Measurements from ENCODE around the gene WBP2. TPM values are rescaled to one million over a fixed set of nuclear protein-coding genes. Genes with fewer than 3 reads are reported as not detected.
A peak's percentile ranks its signal among the peaks of the same experiment; 100 is the strongest.

Gene WBP2
- total and polyA plus RNA-seq, 2 experiments from 2014 or later: 61.3 to 160 TPM

GRCh38 chr17:75806822-75807500 lies 48.2 kb downstream of the WBP2 start:
- no peak for TF ChIP-seq CTCF (IDR thresholded peaks at IDR 0.05; ENCODE audit: low read depth, low read length)
- H3K4me3 ChIP-seq: no peak overlapping the region

DNA sequence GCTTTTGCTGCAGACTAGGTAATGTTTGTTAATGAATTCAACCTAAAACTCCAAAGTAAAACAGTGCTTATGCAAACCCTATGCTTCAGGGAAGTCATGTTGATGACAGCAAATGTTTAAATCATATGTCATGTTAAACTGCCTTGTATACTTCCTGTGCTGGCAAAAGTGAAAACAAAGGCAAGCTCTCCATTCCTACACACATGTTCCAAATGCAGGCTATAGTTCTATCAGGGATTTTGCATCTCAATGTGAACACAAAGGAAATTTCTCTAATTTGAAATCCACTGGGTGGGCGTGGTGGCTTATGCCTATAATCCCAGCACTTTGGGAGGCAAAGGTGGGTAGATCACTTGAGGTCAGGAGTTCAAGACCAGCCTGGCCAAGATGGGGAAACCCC lies 51.3 kb downstream of the WBP2 start:
- H3K36me3 ChIP-seq: peaks cover 3% of the 10 kb centered on the region
- DNase-seq (ENCODE audit: low read depth in 1 of 2, low spot score in 1 of 2): no peak
- no peak overlapping the region for H3K4me3 ChIP-seq
- peaks cover 9% of the 10 kb centered on the region for H3K4me1 ChIP-seq (ENCODE audit: low read depth)
- no peaks in the 10 kb centered on the region for H3K27me3 ChIP-seq
- H3K27ac ChIP-seq: no peak overlapping the region
- no peaks in the 10 kb centered on the region for H3K9me3 ChIP-seq (ENCODE audit: low read depth)
- no peak for TF ChIP-seq CTCF (IDR thresholded peaks at IDR 0.05; ENCODE audit: low read depth, low read length)

More at GRCh38 chr17:75806822-75807500, 48.2 kb downstream of the WBP2 start:
- Histone ChIP-seq H3K9me3 (ENCODE audit: low read depth) (no peaks in the 10 kb centered on the region), H3K4me1 (ENCODE audit: low read depth) (peaks cover 14% of the 10 kb centered on the region), H3K27ac (peak overlapping the region; percentile 57), H3K27me3 (no peaks in the 10 kb centered on the region), H3K36me3 (peaks cover 13% of the 10 kb centered on the region)
- DNase-seq (ENCODE audit: low read depth in 1 of 2, low spot score in 1 of 2): no peak

DNA sequence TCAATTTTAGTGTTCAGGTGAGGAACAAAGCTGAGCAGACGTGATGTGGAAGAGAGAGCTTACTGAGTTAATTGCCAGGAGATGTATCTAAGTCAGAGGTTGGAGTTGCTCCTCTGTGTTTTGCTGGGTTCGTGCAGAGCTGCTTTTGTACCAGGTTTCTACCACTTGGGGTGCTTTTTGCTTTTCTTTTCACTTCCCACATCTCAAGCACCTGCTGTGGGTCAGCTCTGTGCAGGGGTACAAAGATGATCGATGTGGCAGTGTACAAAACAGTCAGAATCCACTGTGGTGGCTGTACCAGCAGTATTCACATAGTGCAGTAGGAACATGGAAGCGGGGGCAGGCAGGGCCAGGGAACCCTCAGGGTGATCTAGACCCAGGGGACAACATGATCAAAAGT lies 55.7 kb downstream of the WBP2 start:
- DNase-seq (ENCODE audit: low read depth in 1 of 2, low spot score in 1 of 2): no peak
- Histone ChIP-seq H3K4me1 (ENCODE audit: low read depth) (no peaks in the 10 kb centered on the region), H3K4me3 (no peak overlapping the region), H3K36me3 (peaks cover 6% of the 10 kb centered on the region), H3K27ac (no peak overlapping the region), H3K9me3 (ENCODE audit: low read depth) (no peaks in the 10 kb centered on the region), H3K27me3 (no peaks in the 10 kb centered on the region)
- no peak for TF ChIP-seq CTCF (IDR thresholded peaks at IDR 0.05; ENCODE audit: low read depth, low read length)

DNA sequence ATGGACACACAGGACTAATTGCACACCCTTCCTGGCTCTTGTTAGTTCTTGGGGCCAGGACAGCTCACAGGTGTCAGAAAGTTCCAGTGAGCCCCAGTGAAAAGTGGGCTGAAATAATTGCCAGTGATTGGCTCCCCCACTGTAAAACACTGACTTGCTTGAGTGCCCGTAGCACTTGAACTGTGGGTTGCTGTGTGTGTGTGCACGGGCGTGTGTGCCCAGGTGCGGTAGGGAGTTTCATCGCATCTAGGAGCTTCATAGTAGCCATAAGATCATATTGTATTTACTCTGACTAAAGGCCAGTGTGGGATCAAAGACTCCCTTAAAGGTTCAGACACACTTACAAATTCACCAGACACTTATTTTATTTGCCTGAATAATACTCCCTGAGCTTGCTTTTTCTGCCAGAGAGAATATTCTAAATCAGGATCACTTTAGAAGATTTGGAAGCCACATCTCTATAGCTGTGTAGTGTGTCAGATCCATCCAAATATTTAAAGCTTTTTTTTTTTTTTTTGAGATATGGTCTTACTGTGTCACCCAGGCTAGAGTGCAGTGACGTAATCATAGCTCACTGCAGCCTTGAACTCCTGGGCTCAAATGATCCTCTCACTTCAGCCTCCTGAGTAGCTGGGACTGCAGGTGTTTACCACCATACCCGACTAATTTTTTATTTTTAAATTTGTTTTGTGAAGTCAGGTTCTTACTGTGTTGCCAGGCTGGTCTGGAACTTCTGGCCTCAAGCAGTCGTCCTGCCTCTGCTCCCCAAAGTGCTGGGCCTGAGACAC lies 59.1 kb downstream of the WBP2 start:
- peaks cover 6% of the 10 kb centered on the region for H3K36me3 ChIP-seq
- H3K4me1 ChIP-seq (ENCODE audit: low read depth): peaks cover 11% of the 10 kb centered on the region
- H3K27me3 ChIP-seq: no peaks in the 10 kb centered on the region
- no peaks in the 10 kb centered on the region for H3K9me3 ChIP-seq (ENCODE audit: low read depth)
- TF ChIP-seq CTCF (IDR thresholded peaks at IDR 0.05; ENCODE audit: low read depth, low read length): no peak
- no peak for DNase-seq (ENCODE audit: low read depth in 1 of 2, low spot score in 1 of 2)
- H3K27ac ChIP-seq: peak overlapping the region; percentile 23
- H3K4me3 ChIP-seq: no peak overlapping the region

Other genes starting within 250 kb of the WBP2 start
- gene SMIM5, start 221.9 kb downstream of the WBP2 start, total RNA-seq: 0.11 and 0.89 TPM in 2 replicates
- gene SMIM5, start 221.9 kb downstream of the WBP2 start, polyA plus RNA-seq: 0.42 and 0.60 TPM in 2 replicates
- 21.0 and 43.1 TPM in 2 replicates for gene RECQL5, start 188.2 kb downstream of the WBP2 start, total RNA-seq
- gene RECQL5, start 188.2 kb downstream of the WBP2 start, polyA plus RNA-seq: 28.6 and 47.4 TPM in 2 replicates
- gene SAP30BP, start 188.0 kb downstream of the WBP2 start, total RNA-seq: 40.1 and 50.8 TPM in 2 replicates
- 106 and 134 TPM in 2 replicates for gene SAP30BP, start 188.0 kb downstream of the WBP2 start, polyA plus RNA-seq
- gene ITGB4, start 133.9 kb downstream of the WBP2 start, total RNA-seq: 0.09 and 0.21 TPM in 2 replicates
- gene ITGB4, start 133.9 kb downstream of the WBP2 start, polyA plus RNA-seq: 0.40 and 1.6 TPM in 2 replicates
- gene GALK1, start 90.1 kb downstream of the WBP2 start, total RNA-seq: 35.1 and 54.0 TPM in 2 replicates
- gene GALK1, start 90.1 kb downstream of the WBP2 start, polyA plus RNA-seq: 42.4 and 74.4 TPM in 2 replicates
- 34.2 and 37.8 TPM in 2 replicates for gene UNK, start 70.5 kb downstream of the WBP2 start, total RNA-seq
- gene UNK, start 70.5 kb downstream of the WBP2 start, polyA plus RNA-seq: 20.5 and 35.9 TPM in 2 replicates
- gene UNC13D, start 10.9 kb downstream of the WBP2 start, total RNA-seq: 4.6 and 14.8 TPM in 2 replicates
- 10.8 and 24.6 TPM in 2 replicates for gene UNC13D, start 10.9 kb downstream of the WBP2 start, polyA plus RNA-seq
- gene TRIM47, start 23.2 kb upstream of the WBP2 start, total RNA-seq: 1.3 and 4.6 TPM in 2 replicates
- gene TRIM47, start 23.2 kb upstream of the WBP2 start, polyA plus RNA-seq: 2.2 and 2.9 TPM in 2 replicates
- 20.2 and 31.5 TPM in 2 replicates for gene TRIM65, start 41.6 kb upstream of the WBP2 start, total RNA-seq
- gene TRIM65, start 41.6 kb upstream of the WBP2 start, polyA plus RNA-seq: 14.6 and 16.8 TPM in 2 replicates
- gene MRPL38, start 49.5 kb upstream of the WBP2 start, total RNA-seq: 63.9 and 68.0 TPM in 2 replicates
- gene MRPL38, start 49.5 kb upstream of the WBP2 start, polyA plus RNA-seq: 222 and 227 TPM in 2 replicates
- gene FBF1, start 85.7 kb upstream of the WBP2 start, total RNA-seq: 13.8 and 15.9 TPM in 2 replicates
- 8.2 and 11.8 TPM in 2 replicates for gene FBF1, start 85.7 kb upstream of the WBP2 start, polyA plus RNA-seq
- 27.7 and 43.0 TPM in 2 replicates for gene ACOX1, start 123.8 kb upstream of the WBP2 start, total RNA-seq
- 15.5 and 21.3 TPM in 2 replicates for gene ACOX1, start 123.8 kb upstream of the WBP2 start, polyA plus RNA-seq
- gene TEN1, start 123.9 kb upstream of the WBP2 start, total RNA-seq: 23.8 and 27.4 TPM in 2 replicates
- 15.6 and 26.9 TPM in 2 replicates for gene TEN1, start 123.9 kb upstream of the WBP2 start, polyA plus RNA-seq
- gene CDK3, start 145.5 kb upstream of the WBP2 start, total RNA-seq: 13.4 and 14.3 TPM in 2 replicates
- 12.2 and 18.5 TPM in 2 replicates for gene CDK3, start 145.5 kb upstream of the WBP2 start, polyA plus RNA-seq
- 0.09 TPM in 1 of 2 replicates, not detected in the other for gene EVPL, start 172.0 kb upstream of the WBP2 start, total RNA-seq
- 1.0 TPM in 1 of 2 replicates, not detected in the other for gene EVPL, start 172.0 kb upstream of the WBP2 start, polyA plus RNA-seq
- 33.4 and 55.4 TPM in 2 replicates for gene SRP68, start 217.2 kb upstream of the WBP2 start, total RNA-seq
- gene SRP68, start 217.2 kb upstream of the WBP2 start, polyA plus RNA-seq: 103 and 123 TPM in 2 replicates
- 0.32 TPM in 1 of 2 replicates, not detected in the other for gene GALR2, start 219.4 kb upstream of the WBP2 start, total RNA-seq
- gene GALR2, start 219.4 kb upstream of the WBP2 start, polyA plus RNA-seq: 0.55 TPM in 1 of 2 replicates, not detected in the other
- gene ZACN, start 223.8 kb upstream of the WBP2 start, total RNA-seq: not detected in 2 replicates
- gene ZACN, start 223.8 kb upstream of the WBP2 start, polyA plus RNA-seq: 5.8 and 33.8 TPM in 2 replicates
- gene EXOC7, start 248.5 kb upstream of the WBP2 start, total RNA-seq: 121 and 166 TPM in 2 replicates
- gene EXOC7, start 248.5 kb upstream of the WBP2 start, polyA plus RNA-seq: 134 and 167 TPM in 2 replicates